NCI-H1930 (cell line): ENCODE measurements around the gene STK24.

Experiments used
- DNase-seq, 2 experiments: peaks; one replicate each; lab custom pipeline; 2025; lab: John Stamatoyannopoulos, UW

The STK24 gene

DNA sequence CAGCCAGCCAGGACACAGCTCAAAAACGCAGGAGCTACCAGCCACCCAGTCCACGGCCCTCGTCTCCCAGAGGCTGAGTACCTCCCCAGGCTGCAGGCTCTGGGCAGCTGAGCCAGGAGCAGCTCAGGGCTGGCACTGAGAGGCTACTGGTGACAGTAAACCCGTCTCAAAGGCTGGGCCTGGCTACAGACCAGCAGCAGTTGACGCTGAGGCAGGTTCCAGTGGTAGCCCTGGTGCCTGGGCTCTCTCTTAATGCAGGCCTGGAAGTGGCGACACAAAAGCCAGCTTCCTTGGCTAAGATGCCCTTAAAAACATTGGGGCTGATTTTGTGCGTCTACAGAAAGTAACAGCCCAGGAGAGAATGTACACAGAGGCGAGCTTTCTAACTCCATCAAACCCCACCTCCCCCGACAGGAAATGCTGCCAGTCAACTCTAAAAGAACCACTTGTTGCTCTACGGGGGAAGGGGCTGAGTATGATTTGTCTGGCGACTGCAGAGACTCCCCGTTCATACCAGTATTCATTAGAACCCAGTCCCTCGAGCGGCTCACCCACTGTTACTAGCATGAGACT, 126.3 kb downstream of the STK24 start:
- DNase-seq: no peak

GRCh38 chr13:98450026-98450425, 126.9 kb downstream of the STK24 start:
- DNase-seq: no peak

- DNase-seq: no peak
These were observed 127.6 kb downstream of the STK24 start for GRCh38 chr13:98449273-98449672.

GRCh38 chr13:98448642-98448928, 128.3 kb downstream of the STK24 start:
- no peak for DNase-seq

DNA sequence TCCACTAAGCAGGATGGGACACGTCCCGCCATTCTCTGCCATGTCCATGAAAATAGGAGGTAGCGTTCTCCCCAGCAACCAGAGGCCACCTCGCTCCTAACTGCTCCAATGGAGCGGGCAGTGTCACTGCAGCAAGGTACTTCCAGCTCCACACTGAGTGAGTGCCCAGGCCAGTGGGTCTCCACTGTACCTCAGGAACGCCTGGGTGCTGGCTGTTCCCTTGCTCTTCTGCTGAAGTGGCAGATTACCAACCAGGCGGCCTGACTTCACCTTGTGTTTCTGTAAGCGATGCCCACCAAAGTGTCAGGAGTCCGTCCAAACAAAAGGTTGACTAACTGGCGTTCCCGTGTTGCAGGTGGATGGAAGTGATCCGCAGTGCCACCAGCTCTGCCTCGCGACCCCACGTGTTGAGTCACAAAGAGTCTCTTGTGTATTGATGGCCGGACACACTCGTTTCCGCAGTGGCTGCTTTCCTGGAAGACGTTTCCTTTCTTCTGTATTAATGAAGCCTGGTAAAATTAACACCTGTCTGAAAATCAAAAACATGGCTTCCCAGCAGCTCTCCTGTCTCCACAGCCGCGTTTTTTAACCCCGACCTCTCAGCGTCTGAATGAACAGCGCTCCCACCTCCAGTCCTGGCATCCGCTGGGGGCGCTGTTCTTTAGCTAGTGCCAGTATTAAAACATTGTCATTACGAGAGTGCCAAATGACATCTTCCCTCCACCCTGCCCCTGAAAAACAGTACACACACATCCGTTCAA, 128.8 kb downstream of the STK24 start:
- DNase-seq: no peak

GRCh38 chr13:98447130-98447529, 129.8 kb downstream of the STK24 start:
- DNase-seq: no peak

DNA sequence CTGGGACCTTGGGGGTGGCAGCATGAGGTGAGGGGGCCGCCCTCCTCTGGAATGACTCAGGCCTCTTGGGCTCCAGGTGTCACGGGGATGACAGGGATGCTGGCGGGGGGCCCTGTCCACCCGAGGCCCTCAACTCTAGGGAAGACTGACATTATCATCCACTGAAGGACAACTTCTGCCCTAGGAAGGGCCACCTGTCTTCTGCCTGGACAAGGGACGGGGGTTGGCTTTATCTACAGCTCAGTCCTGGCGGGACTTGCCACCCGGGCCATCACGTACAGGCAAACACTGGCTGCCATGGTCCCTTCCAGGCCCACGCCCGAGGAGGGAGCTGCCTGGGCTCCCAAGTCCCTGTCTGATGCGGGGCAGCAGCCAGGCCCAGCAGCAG, 130.7 kb downstream of the STK24 start:
- no peak for DNase-seq

DNA sequence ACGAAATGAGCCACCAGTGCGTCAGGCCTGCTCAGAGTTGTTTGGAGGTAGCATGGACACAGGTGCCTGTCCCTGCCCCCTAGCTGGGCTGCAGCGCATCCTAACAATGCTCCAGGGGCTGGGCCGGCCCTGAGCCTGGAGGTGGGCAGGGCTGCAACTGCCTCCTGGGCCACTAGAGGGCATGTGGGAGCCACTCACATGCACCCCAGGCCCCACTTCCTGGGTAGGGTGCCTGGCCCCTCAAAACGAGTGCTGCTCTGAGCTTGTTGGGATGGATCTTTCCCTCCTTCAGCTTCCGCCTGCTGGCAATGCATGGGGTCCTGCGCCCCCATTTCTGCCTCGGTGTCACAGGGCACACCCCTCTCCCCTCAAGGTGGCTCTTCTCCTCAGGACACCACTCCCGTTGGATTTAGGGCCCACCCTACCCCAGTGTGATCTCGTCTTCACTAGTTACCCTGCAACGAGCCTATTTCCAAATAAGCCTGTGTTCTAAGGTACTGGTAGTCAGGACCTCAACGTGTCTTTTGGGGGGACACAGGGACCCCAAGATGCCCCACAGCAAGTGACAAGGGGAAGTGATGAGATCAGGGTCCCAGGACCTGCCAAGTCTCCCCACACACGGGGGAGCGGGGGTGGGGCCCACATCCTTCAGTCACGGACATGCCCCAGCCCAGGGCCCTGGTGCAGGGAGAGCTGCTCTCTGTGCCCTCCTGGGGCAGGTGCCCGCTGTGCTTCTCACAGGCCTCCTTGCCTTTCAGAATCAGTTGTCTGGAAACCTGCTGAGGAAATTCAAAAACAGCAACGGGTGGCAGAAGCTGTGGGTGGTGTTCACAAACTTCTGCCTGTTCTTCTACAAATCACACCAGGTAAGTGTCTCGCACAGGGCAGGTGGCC, 131.3 kb downstream of the STK24 start:
- peak; percentile 55 to 64 for DNase-seq

- no peak for DNase-seq
These were observed 132.5 kb downstream of the STK24 start for GRCh38 chr13:98444381-98444780.

- DNase-seq: no peak
These were observed 133.0 kb downstream of the STK24 start for GRCh38 chr13:98443800-98444325.

- no peak for DNase-seq
These were observed 133.6 kb downstream of the STK24 start for GRCh38 chr13:98443329-98443728.

- no peak for DNase-seq
These were observed 134.3 kb downstream of the STK24 start for GRCh38 chr13:98442391-98443230.

- no peak for DNase-seq
These were observed 135.7 kb downstream of the STK24 start for GRCh38 chr13:98441056-98441676.

GRCh38 chr13:98440390-98441055, 136.4 kb downstream of the STK24 start:
- DNase-seq: no peak

DNA sequence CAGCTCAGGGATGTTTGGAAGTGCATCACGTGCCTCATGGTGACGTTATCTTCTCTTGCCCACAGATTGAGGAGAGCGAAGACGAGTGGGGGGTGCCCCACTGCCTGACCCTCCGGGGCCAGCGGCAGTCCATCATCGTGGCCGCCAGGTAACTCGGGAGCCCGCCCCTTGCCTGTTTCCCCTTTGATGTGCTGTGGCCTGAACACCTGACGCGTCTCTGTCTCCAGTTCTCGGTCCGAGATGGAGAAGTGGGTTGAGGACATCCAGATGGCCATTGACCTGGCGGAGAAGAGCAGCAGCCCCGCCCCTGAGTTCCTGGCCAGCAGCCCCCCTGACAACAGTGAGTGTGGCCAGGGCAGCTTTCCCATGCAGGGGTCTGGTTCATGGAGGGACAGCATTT, 137.0 kb downstream of the STK24 start:
- no peak for DNase-seq

DNA sequence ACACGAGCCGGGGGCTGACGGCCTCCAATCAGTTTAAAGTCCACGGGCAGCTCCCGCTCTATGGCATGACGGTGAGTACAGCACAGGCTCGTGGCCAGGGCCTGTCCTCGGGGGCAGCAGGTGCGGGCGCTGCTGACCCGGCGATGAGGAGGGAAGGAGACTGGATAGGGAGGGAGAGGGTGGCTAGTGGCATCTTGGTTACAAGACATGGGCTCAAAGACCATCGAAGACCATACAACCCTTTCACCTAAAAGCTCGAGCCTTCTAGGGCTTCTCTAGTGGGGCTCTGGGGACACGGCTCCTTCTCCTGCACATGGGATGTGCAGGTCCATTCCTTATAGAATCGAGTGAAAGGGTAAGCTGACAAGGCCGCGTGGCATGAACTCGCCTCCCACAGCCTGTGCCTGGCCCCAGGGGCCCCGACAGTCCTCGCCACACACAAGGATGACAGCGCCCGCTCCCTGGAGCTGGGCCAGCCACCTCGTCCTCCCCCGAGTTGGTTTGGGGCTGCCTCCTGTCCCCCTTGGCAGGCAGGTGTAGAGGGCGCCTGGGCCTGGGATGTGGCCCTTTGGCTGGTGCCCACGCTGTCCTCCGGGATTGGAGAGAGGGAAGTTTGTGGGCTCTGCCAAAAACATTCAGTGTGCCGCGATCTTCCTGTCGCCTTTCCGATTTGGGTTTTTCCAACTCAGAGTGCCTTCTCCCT, 137.6 kb downstream of the STK24 start:
- DNase-seq: no peak

GRCh38 chr13:98438246-98439125, 138.4 kb downstream of the STK24 start:
- no peak for DNase-seq

DNA sequence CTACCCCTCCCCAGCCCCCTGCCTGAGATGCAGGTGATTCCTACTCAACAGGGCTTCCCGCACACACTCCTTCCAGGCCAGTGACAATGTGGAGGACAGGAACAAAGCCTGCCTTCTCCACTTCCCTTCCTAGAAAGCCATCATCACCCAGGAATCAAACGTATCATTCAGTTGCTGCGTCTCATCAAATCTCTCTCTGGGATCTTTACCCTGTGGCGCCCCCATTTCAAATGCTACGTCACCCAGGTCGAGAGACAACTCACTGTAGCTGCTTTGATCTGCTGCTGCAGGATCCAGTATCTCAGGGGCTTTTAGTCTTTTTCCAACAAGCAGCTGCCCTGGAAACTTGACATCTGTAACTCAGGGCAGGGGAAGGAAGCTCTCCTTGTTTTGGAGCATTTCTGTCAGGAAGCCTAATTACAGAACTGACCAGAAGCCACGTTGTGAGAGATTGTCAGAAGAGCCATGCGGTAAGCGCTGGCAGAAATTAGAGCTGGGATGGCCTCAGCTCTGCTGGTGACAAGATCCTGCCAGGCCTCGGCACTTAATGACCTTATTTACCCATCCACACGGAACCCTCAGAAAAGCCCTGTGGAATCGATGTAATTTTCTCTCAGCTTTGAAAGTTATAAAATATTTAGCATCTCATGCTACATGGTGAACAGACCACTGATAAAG, 140.5 kb downstream of the STK24 start:
- DNase-seq: no peak

- DNase-seq: no peak
These were observed 141.5 kb downstream of the STK24 start for GRCh38 chr13:98435376-98435775.
